Right kidney (tissue), 1 donor: ENCODE results near the gene PCDHGB1.
"Not testable (repeated sequence)": the region's sequence is repeated elsewhere in the genome, so short reads cannot be mapped to it uniquely, and the experiment has no call there.

Experiments used
- DNase-seq: peaks from one replicate; pipeline ENCODE4 v3.0.0-alpha.2; 2016

Gene PCDHGB1

GRCh38 chr5:141382469-141383294 is 32.8 kb downstream of the PCDHGB1 start, which contains the start of gene PCDHGA7:
PCDHGA7 (plus strand) TSS chr5:141382742; CDS start chr5:141382900, 158 bp downstream.
- peak; percentile 19 for DNase-seq

GRCh38 chr5:141383345-141383744 is 33.4 kb downstream of the PCDHGB1 start:
- DNase-seq, result no peak

GRCh38 chr5:141384471-141385267 is 34.8 kb downstream of the PCDHGB1 start:
- DNase-seq, result no peak

GRCh38 chr5:141387557-141388311 is 37.8 kb downstream of the PCDHGB1 start, which contains the start of gene PCDHGB4:
PCDHGB4 (plus strand) TSS chr5:141387698; CDS start chr5:141387885, 187 bp downstream.
- peak; percentile 20 for DNase-seq

GRCh38 chr5:141388661-141389060 is 38.8 kb downstream of the PCDHGB1 start:
- DNase-seq, result no peak

GRCh38 chr5:141389153-141390042 is 39.5 kb downstream of the PCDHGB1 start:
- DNase-seq, result no peak

GRCh38 chr5:141392429-141393198 is 42.7 kb downstream of the PCDHGB1 start, which contains the start of gene PCDHGA8:
PCDHGA8 (plus strand) TSS chr5:141392633; CDS start chr5:141392814, 181 bp downstream.
- no peak for DNase-seq

- no peak for DNase-seq
Measured at GRCh38 chr5:141393267-141393666, 43.4 kb downstream of the PCDHGB1 start.

GRCh38 chr5:141394401-141395187 is 44.7 kb downstream of the PCDHGB1 start:
- DNase-seq, result not testable (repeated sequence)

- DNase-seq, result peak; percentile 41
Measured at GRCh38 chr5:141397756-141398551, 48.1 kb downstream of the PCDHGB1 start, which contains the start of gene PCDHGB5. PCDHGB5 (plus strand) TSS chr5:141397947; CDS start chr5:141398128, 181 bp downstream.

GRCh38 chr5:141398608-141399007 is 48.7 kb downstream of the PCDHGB1 start:
- no peak for DNase-seq

GRCh38 chr5:141399555-141400258 is 49.8 kb downstream of the PCDHGB1 start:
- DNase-seq, result no peak
